Measurements from ENCODE around the gene LRRC8D. TPM values are rescaled to one million over a fixed set of nuclear protein-coding genes. Genes with fewer than 3 reads are reported as not detected.

LRRC8D gene
- total and polyA plus RNA-seq, 9 of the 15 experiments (the other 6 are each of a cell fraction or from before 2014, with no cell fraction given): 3.4 to 53.9 (median 15.9) TPM

DNA sequence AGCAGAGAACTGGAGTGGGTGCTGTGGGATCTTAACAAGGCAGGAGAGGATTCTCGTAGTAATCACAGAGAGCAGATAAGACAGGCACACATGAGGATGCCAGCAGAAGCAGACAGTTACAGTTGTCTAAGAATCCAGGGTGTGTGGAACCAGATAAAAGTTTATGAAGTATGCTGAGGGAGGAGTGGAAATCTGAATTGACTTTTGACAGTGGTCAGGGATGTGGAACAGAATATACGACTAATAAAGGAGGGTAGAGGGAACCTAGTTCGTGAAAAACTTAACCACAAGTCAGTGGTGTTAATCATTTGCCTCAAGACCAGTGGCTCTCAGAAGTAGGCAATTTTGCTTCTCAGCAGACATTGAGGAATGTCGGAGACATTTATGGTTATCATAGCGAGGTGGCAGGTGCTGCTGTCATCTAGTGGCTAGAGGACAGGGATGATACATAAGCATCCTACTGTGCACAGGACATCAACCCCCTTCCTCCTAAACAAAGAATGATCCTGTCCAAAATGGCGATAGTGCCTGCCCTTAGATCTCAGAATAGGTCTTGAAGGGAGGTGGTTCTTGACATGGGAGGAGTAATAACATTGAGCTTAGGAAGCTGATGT, 3.0 kb downstream of the LRRC8D start (continued):
- TF ChIP-seq MNT (conservative IDR thresholded peaks at IDR 0.05) (peak in 1 of 2 experiments; percentile 33; a peak in 1 of 4 replicates), HMGN3 (IDR thresholded peaks at IDR 0.05; ENCODE audit: borderline replicate concordance, extremely low read depth, insufficient read length, low read depth, low read length) (no peak), KDM4B (IDR thresholded peaks at IDR 0.05; ENCODE audit: borderline replicate concordance in 2 of 2, low read depth in 1 of 2) (no peak), KLF16 (IDR thresholded peaks at IDR 0.05) (peak; percentile 85), FOXA1 (IDR thresholded peaks at IDR 0.05; ENCODE audit: borderline replicate concordance) (no peak), SOX6 (IDR thresholded peaks at IDR 0.05) (peak; percentile 62; the same call in 1 of the 2 replicates), PATZ1 (CRISPR knock-in tag; IDR thresholded peaks at IDR 0.05; ENCODE audit: borderline replicate concordance) (no peak), ZNF133 (CRISPR knock-in tag; IDR thresholded peaks at IDR 0.05) (no peak), MCM7 (IDR thresholded peaks at IDR 0.05) (no peak), POLR2A (conservative IDR thresholded peaks at IDR 0.05) (peak; percentile 47; the same call in 1 of the 2 replicates), XRCC3 (IDR thresholded peaks at IDR 0.05) (no peak), TBL1XR1 (IDR thresholded peaks at IDR 0.05; ENCODE audit: low read length in 2 of 2) (peak; percentile 79 to 91; a peak in 3 of 4 replicates), ZNF778 (CRISPR knock-in tag; IDR thresholded peaks at IDR 0.05) (no peak), ZNF408 (CRISPR knock-in tag; IDR thresholded peaks at IDR 0.05; ENCODE audit: low read depth) (no peak), MYNN (IDR thresholded peaks at IDR 0.05) (peak; percentile 79), MYNN (CRISPR knock-in tag; IDR thresholded peaks at IDR 0.05) (no peak), SNRNP70 (optimal IDR thresholded peaks at IDR 0.05; ENCODE audit: low read depth, low read length) (no peak), HSF4 (CRISPR knock-in tag; IDR thresholded peaks at IDR 0.05; ENCODE audit: borderline replicate concordance) (no peak), PCBP1 (IDR thresholded peaks at IDR 0.05; ENCODE audit: low read depth, low read length, poor library complexity, severe bottlenecking) (no peak), GATAD2B (IDR thresholded peaks at IDR 0.05; ENCODE audit: borderline replicate concordance) (no peak), MTF1 (CRISPR knock-in tag; IDR thresholded peaks at IDR 0.05; ENCODE audit: borderline replicate concordance) (no peak), HLTF (IDR thresholded peaks at IDR 0.05) (peak; percentile 79; the same call in 1 of the 2 replicates), PCBP2 (IDR thresholded peaks at IDR 0.05; ENCODE audit: low read depth, low read length, poor library complexity, severe bottlenecking) (no peak), NFYB (IDR thresholded peaks at IDR 0.05; ENCODE audit: extremely low read depth, insufficient read length) (no peak), PTBP1 (IDR thresholded peaks at IDR 0.05; ENCODE audit: low read depth, low read length) (no peak)
- TF ChIP-seq, protein P1, sequence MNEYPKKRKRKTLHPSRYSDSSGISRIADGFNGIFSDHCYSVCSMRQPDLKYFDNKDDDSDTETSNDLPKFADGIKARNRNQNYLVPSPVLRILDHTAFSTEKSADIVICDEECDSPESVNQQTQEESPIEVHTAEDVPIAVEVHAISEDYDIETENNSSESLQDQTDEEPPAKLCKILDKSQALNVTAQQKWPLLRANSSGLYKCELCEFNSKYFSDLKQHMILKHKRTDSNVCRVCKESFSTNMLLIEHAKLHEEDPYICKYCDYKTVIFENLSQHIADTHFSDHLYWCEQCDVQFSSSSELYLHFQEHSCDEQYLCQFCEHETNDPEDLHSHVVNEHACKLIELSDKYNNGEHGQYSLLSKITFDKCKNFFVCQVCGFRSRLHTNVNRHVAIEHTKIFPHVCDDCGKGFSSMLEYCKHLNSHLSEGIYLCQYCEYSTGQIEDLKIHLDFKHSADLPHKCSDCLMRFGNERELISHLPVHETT (CRISPR knock-in tag; conservative IDR thresholded peaks at IDR 0.05 in 1 of 2, IDR thresholded peaks at IDR 0.05 in 1 of 2): no peak
